GM19043 (cell line): ENCODE measurements around the gene INPP5A.

ENCODE experiments used
- ATAC-seq: cut with Tn5 transposase; IDR thresholded peaks from one replicate; pipeline ENCODE4 v1.9.1; 2021; ENCODE audit warnings: low read depth; ENCODE audit not compliant: unreplicated experiment

Gene INPP5A

GRCh38 chr10:132624061-132624846 is 86.7 kb downstream of the INPP5A start:
- ATAC-seq = no peak

- ATAC-seq = no peak
These were observed 87.4 kb downstream of the INPP5A start for GRCh38 chr10:132624847-132625471.

GRCh38 chr10:132626019-132626760 is 88.6 kb downstream of the INPP5A start:
- ATAC-seq = no peak

GRCh38 chr10:132626761-132627665 is 89.4 kb downstream of the INPP5A start:
- no peak for ATAC-seq

- ATAC-seq = no peak
These were observed 90.3 kb downstream of the INPP5A start for GRCh38 chr10:132627666-132628531.

GRCh38 chr10:132628966-132629900 is 91.6 kb downstream of the INPP5A start:
- ATAC-seq = no peak

- ATAC-seq = no peak
These were observed 92.6 kb downstream of the INPP5A start for GRCh38 chr10:132630156-132630555.

- ATAC-seq = no peak
These were observed 93.2 kb downstream of the INPP5A start for GRCh38 chr10:132630666-132631337.

GRCh38 chr10:132631338-132631735 is 93.8 kb downstream of the INPP5A start:
- no peak for ATAC-seq

GRCh38 chr10:132632091-132632561 is 94.5 kb downstream of the INPP5A start:
- no peak for ATAC-seq

GRCh38 chr10:132632851-132633684 is 95.5 kb downstream of the INPP5A start:
- no peak for ATAC-seq

GRCh38 chr10:132634241-132634946 is 96.8 kb downstream of the INPP5A start:
- ATAC-seq = no peak

- ATAC-seq = no peak
These were observed 97.3 kb downstream of the INPP5A start for GRCh38 chr10:132634947-132635271.

- no peak for ATAC-seq
These were observed 98.8 kb downstream of the INPP5A start for GRCh38 chr10:132636358-132636757.

GRCh38 chr10:132637477-132638129 is 100.0 kb downstream of the INPP5A start:
- ATAC-seq = no peak

- no peak for ATAC-seq
These were observed 100.5 kb downstream of the INPP5A start for GRCh38 chr10:132638130-132638515.
